H1 (cell line): Measurements from ENCODE around the gene CD4. TPM values are rescaled to one million over a fixed set of nuclear protein-coding genes. Genes with fewer than 3 reads are reported as not detected.

Experiments used
- ASH2L ChIP-seq: fragments of 200-600, 300-600 bp; sonication (generic); IDR thresholded peaks from one replicate; pipeline ENCODE4 v1.7.1; 2017; ENCODE audit warnings: low read length
- CBX5 ChIP-seq: fragments of 300-800, 300-1000 bp; sonication (generic); IDR thresholded peaks from 2 replicates; pipeline ENCODE4 v1.7.1; 2016; ENCODE audit warnings: antibody characterized with exemption, low read length, low read depth
- CEBPB ChIP-seq: IDR thresholded peaks from 2 replicates; pipeline ENCODE4 v1.6.1; 2012; ENCODE audit warnings: low read depth, low read length
- CHD2 ChIP-seq: IDR thresholded peaks from 2 replicates; pipeline ENCODE4 v1.6.1; 2012; ENCODE audit warnings: low read length, improper control_type of control experiment
- CREB1 ChIP-seq: IDR thresholded peaks from 2 replicates; pipeline ENCODE4 v1.6.1; 2012; ENCODE audit warnings: inconsistent platforms
- EGR1 ChIP-seq: IDR thresholded peaks from 2 replicates; pipeline ENCODE4 v1.6.1; 2011; ENCODE audit warnings: low read depth, low read length, borderline replicate concordance
- EZH2 ChIP-seq: fragments of 200-600 bp; sonication (generic); IDR thresholded peaks from 2 replicates; pipeline ENCODE4 v1.7.1; 2012; ENCODE audit warnings: low read depth, mild to moderate bottlenecking, moderate library complexity, low read length, inconsistent platforms; ENCODE audit not compliant: severe bottlenecking
- GABPA ChIP-seq: IDR thresholded peaks from 2 replicates; pipeline ENCODE4 v1.6.1; 2011; ENCODE audit warnings: mild to moderate bottlenecking, low read length, moderate library complexity, borderline replicate concordance; ENCODE audit not compliant: insufficient read depth
- GTF2F1 ChIP-seq: IDR thresholded peaks from 2 replicates; pipeline ENCODE4 v1.6.1; 2012; ENCODE audit warnings: low read depth, low read length, improper control_type of control experiment, borderline replicate concordance
- JUN ChIP-seq: IDR thresholded peaks from 2 replicates; pipeline ENCODE4 v1.6.1; 2011; ENCODE audit warnings: low read depth, mild to moderate bottlenecking, improper control_type of control experiment, low read length
- KDM1A ChIP-seq: fragments of 200-600, 300-600 bp; sonication (generic); IDR thresholded peaks from 2 replicates; pipeline ENCODE4 v1.7.1; 2016; ENCODE audit warnings: mild to moderate bottlenecking, low read length, borderline replicate concordance
- MAX ChIP-seq: IDR thresholded peaks from 2 replicates; pipeline ENCODE4 v1.6.1; 2012; ENCODE audit warnings: inconsistent platforms
- POLR2A ChIP-seq, 2 experiments: IDR thresholded peaks; 1 replicate in 1 of 2; 2 replicates in 1 of 2; pipeline ENCODE4 v1.6.1; 2011; ENCODE audit warnings: low read depth in 2 of 2, low read length in 2 of 2, mild to moderate bottlenecking in 2 of 2; ENCODE audit errors: control extremely low read depth in 1 of 2
- RBBP5 ChIP-seq: IDR thresholded peaks from 2 replicates; pipeline ENCODE4 v1.7.1; 2012; ENCODE audit warnings: low read depth, mild to moderate bottlenecking, inconsistent platforms, low read length, moderate library complexity, borderline replicate concordance
- SAP30 ChIP-seq: fragments of 300-600 bp; sonication (generic); IDR thresholded peaks from 2 replicates; pipeline ENCODE4 v1.7.1; 2012; ENCODE audit warnings: low read length, moderate library complexity, mild to moderate bottlenecking, inconsistent platforms; ENCODE audit not compliant: insufficient read depth, insufficient replicate concordance
- SIN3A ChIP-seq, 2 experiments: IDR thresholded peaks in 1 of 2; conservative IDR thresholded peaks in 1 of 2; 2 replicates each; pipeline ENCODE4 v1.6.1; 2011 to 2012; ENCODE audit warnings: low read length in 2 of 2, improper control_type of control experiment in 1 of 2, low read depth in 1 of 2, mild to moderate bottlenecking in 1 of 2
- SIRT6 ChIP-seq: IDR thresholded peaks from one replicate; pipeline ENCODE4 v1.7.1; 2012; ENCODE audit warnings: low read length, inconsistent platforms
- SIX5 ChIP-seq: IDR thresholded peaks from 2 replicates; pipeline ENCODE4 v1.6.1; 2011; ENCODE audit warnings: mild to moderate bottlenecking, low read depth, low read length
- SP4 ChIP-seq: IDR thresholded peaks from 2 replicates; pipeline ENCODE4 v1.6.1; 2012; ENCODE audit warnings: low read length, inconsistent platforms
- SUZ12 ChIP-seq: fragments of 200-600 bp; sonication (generic); IDR thresholded peaks from 2 replicates; pipeline ENCODE4 v1.6.1; 2012; ENCODE audit warnings: mild to moderate bottlenecking, inconsistent platforms, low read length, moderate library complexity, mixed read lengths
- TAF1 ChIP-seq: IDR thresholded peaks from 2 replicates; pipeline ENCODE4 v1.6.1; 2011; ENCODE audit warnings: mild to moderate bottlenecking, low read depth, low read length
- TAF7 ChIP-seq: optimal IDR thresholded peaks from 2 replicates; pipeline ENCODE3; 2011; ENCODE audit warnings: low read depth, mild to moderate bottlenecking, inconsistent platforms, low read length, moderate library complexity, borderline replicate concordance
- YY1 ChIP-seq: IDR thresholded peaks from 2 replicates; pipeline ENCODE4 v1.6.1; 2011; ENCODE audit warnings: low read depth, mild to moderate bottlenecking, low read length
- polyA plus RNA-seq, 7 experiments: library from polyadenylated mRNA; depleted of rRNA in 3 of 7; stranded (reverse) in 5 of 7; unstranded in 2 of 7; fragments of >200 nt in 5 of 7; fragments of 200-250 nt in 2 of 7; gene quantifications; 1 replicate in 5 of 7; 2 replicates in 1 of 7; 4 replicates in 1 of 7; pipeline versions ENCODE4 v1.2.1 to v1.2.3, GENCODE V29; 2011 to 2013; ENCODE audit warnings: missing spikeins in 2 of 7, mixed read lengths in 2 of 7
- total RNA-seq: library from RNA; stranded (reverse); fragmentation: NEBNext Ultra II Directional; extraction: Animal tissue kit (Norgen Biotek cat#: 25700); gene quantifications from 2 replicates; pipeline ENCODE4 v1.2.1, GENCODE V29; 2021
- TF ChIP-seq, protein P1 (sequence below): IDR thresholded peaks from 2 replicates; pipeline ENCODE4 v1.6.1; 2012; ENCODE audit warnings: inconsistent platforms

Gene CD4
- total and polyA plus RNA-seq, 2 of the 8 experiments (the other 6 are each of a cell fraction or from before 2014, with no cell fraction given) = 3.4 to 5.1 TPM

- TF ChIP-seq SIRT6 (no peak), SIX5 (no peak), CBX5 (no peak), GABPA (peak; percentile 75), SIN3A (conservative IDR thresholded peaks at IDR 0.05 in 1 of 2, IDR thresholded peaks at IDR 0.05 in 1 of 2; ENCODE audit: low read depth in 1 of 2, low read length in 2 of 2) (peak in 1 of 2 experiments; percentile 79; a peak in 1 of 4 replicates), CEBPB (no peak), MAX (peak; percentile 53; the same call in 1 of the 2 replicates), TAF7 (peak; percentile 50), CHD2 (no peak), KDM1A (peak; percentile 63; the same call in 1 of the 2 replicates), SUZ12 (no peak), JUN (0 out of 2 replicates have a peak, but pooled peaks have one; percentile 30), YY1 (no peak; the same call in 1 of the 2 replicates), TAF1 (peak; percentile 60), GTF2F1 (no peak), SAP30 (no peak), EGR1 (no peak), CREB1 (peak; percentile 89), SP4 (peak; percentile 66; the same call in 1 of the 2 replicates), POLR2A (IDR thresholded peaks at IDR 0.05; ENCODE audit: control extremely low read depth in 1 of 2, low read depth in 2 of 2, low read length in 2 of 2) (peak; percentile 61 to 71), ASH2L (peak; percentile 13), EZH2 (no peak), RBBP5 (peak; percentile 45; the same call in 1 of the 2 replicates)
- TF ChIP-seq, protein P1, sequence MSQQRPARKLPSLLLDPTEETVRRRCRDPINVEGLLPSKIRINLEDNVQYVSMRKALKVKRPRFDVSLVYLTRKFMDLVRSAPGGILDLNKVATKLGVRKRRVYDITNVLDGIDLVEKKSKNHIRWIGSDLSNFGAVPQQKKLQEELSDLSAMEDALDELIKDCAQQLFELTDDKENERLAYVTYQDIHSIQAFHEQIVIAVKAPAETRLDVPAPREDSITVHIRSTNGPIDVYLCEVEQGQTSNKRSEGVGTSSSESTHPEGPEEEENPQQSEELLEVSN = no peak
Measured at GRCh38 chr12:6752921-6753771, 36.2 kb upstream of the CD4 start, which contains the start of gene MLF2 (continued).
